OCI-LY1 (cell line): ENCODE results near the gene NPAS3.

ENCODE experiments used
- CTCF ChIP-seq: fragments of 200-600 bp; sonication (generic), shearing (Covaris generic); IDR thresholded peaks from 2 replicates; pipeline ENCODE4 v1.5.1; 2017; ENCODE audit warnings: mild to moderate bottlenecking, antibody characterized with exemption, low read length, moderate library complexity, mixed read lengths
- EZH2 ChIP-seq: fragments of 200-600 bp; sonication (generic), shearing (Covaris generic); IDR thresholded peaks from 2 replicates; pipeline ENCODE4 v1.8.0; 2017; ENCODE audit warnings: borderline replicate concordance, mixed run types, mild to moderate bottlenecking, antibody characterized with exemption, low read length, moderate library complexity, mixed read lengths

GRCh38 chr14:33063521-33063920, 124.8 kb downstream of the NPAS3 start:
- TF ChIP-seq EZH2 = no peak
- TF ChIP-seq CTCF = no peak
